Left kidney (tissue), 2 donors: ENCODE results near the gene C19orf85. TPM values are rescaled to one million over a fixed set of nuclear protein-coding genes. Genes with fewer than 3 reads are reported as not detected.

Experiments
- DNase-seq: peaks from one replicate; pipeline ENCODE4 v3.0.0-alpha.2; 2013
- polyA plus RNA-seq: library from polyadenylated mRNA; unstranded; fragments of 120-200 nt; gene quantifications from one replicate; pipeline ENCODE4 v1.2.1, GENCODE V29; 2013; ENCODE audit not compliant: insufficient read length

Gene C19orf85
- polyA plus RNA-seq, 1 donor: not detected

- no peak for DNase-seq
Observed at GRCh38 chr19:55489711-55490477, 25.3 kb upstream of the C19orf85 start.

- DNase-seq: no peak
Observed at GRCh38 chr19:55488986-55489710, 24.6 kb upstream of the C19orf85 start.

GRCh38 chr19:55487924-55488687 is 23.6 kb upstream of the C19orf85 start, which contains the start of gene SSC5D:
Gene SSC5D (plus strand): TSS chr19:55488436. CDS start chr19:55488590, 154 bp downstream.
- no peak for DNase-seq

GRCh38 chr19:55486971-55487923 is 22.7 kb upstream of the C19orf85 start:
- no peak for DNase-seq

GRCh38 chr19:55486043-55486970 is 21.8 kb upstream of the C19orf85 start:
- no peak for DNase-seq

GRCh38 chr19:55485439-55486011 is 21.0 kb upstream of the C19orf85 start:
- DNase-seq: no peak

- DNase-seq: no peak
Observed at GRCh38 chr19:55484593-55485438, 20.3 kb upstream of the C19orf85 start, which contains the start of gene NAT14. Gene NAT14 (plus strand): TSS chr19:55485188. CDS start chr19:55485709, 521 bp downstream.

GRCh38 chr19:55483706-55484592 is 19.4 kb upstream of the C19orf85 start:
- no peak for DNase-seq

GRCh38 chr19:55482967-55483705 is 18.6 kb upstream of the C19orf85 start:
- DNase-seq: no peak

GRCh38 chr19:55482156-55482961 is 17.8 kb upstream of the C19orf85 start:
- no peak for DNase-seq

GRCh38 chr19:55481794-55482155 is 17.2 kb upstream of the C19orf85 start:
- DNase-seq: no peak

GRCh38 chr19:55481148-55481793 is 16.7 kb upstream of the C19orf85 start:
- no peak for DNase-seq

GRCh38 chr19:55479451-55480230 is 15.1 kb upstream of the C19orf85 start:
- no peak for DNase-seq

GRCh38 chr19:55479045-55479444 is 14.5 kb upstream of the C19orf85 start:
- DNase-seq: no peak

GRCh38 chr19:55478364-55478763 is 13.8 kb upstream of the C19orf85 start:
- DNase-seq: no peak
